ENCODE data around the gene PPP3CA.

The PPP3CA gene

DNA sequence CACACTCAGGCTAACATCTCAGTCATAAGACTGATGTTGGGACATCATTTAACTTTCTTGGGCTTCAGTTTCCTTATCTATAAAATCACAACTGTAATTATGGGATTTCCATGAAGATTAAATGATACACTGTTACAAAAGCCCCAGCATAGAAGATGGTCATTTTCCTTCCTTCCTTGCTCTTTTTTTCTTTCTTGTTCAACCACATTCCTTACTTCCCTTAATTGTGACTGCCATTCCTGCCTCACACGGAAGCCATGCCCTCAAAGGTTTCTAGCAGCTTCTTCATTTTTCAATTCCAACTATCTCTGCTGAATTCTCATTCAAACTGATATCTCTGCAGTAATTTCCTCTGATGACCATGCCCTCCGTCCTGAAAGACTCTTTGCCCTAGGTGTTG is 311.8 kb downstream of the PPP3CA start:
- no peak for DNase-seq (ENCODE audit: low spot score)
- Mint-ChIP-seq H3K4me3 (no peak overlapping the region), H3K9me3 (no peaks in the 10 kb centered on the region), H3K27ac (no peak overlapping the region), H3K27me3 (ENCODE audit: low read depth) (no peaks in the 10 kb centered on the region), H3K36me3 (ENCODE audit: low read depth) (peaks cover 11% of the 10 kb centered on the region), H3K4me1 (ENCODE audit: low read depth) (peaks cover 17% of the 10 kb centered on the region)

DNA sequence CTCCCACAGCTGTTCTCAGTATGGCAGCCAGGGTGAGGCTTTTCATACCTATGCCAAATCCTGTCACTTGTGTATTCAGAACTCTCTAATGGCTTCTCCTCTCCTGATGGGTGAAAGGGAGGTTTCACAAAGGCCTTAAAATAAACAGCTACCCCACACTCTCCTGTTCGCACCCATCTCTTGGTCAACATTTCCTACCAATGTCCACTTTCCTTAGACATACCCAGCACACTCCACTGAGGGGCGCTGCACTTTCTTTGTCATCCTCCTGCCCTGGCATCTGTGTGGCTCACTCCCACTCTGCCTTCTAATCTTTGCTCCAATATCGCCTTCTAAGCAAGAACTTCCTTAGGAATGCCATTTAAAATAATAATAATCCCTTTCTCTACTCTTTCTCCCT is 313.3 kb downstream of the PPP3CA start:
- H3K27ac Mint-ChIP-seq: no peak overlapping the region
- no peaks in the 10 kb centered on the region for H3K27me3 Mint-ChIP-seq (ENCODE audit: low read depth)
- no peaks in the 10 kb centered on the region for H3K9me3 Mint-ChIP-seq
- H3K4me3 Mint-ChIP-seq: no peak overlapping the region
- peaks cover 18% of the 10 kb centered on the region for H3K4me1 Mint-ChIP-seq (ENCODE audit: low read depth)
- no peak for DNase-seq (ENCODE audit: low spot score)
- peaks cover 12% of the 10 kb centered on the region for H3K36me3 Mint-ChIP-seq (ENCODE audit: low read depth)

DNA sequence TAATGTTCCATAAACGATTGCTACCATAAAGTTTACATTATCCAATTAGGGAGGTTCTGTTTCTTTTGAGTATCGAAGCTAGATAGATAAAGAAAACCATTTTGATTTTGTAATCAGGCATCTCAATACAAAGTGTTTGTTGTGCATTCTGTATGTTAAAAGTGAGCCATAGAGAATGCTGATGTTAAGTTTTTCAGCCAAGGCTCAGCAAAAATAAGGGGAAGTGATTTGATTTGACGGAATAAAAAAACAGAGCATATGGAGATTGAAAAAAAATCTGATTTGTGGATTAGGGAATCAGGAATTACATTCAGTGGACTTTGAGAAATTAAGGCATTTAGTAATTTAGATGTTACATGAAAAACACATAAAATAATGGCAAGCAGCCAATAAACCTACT is 314.8 kb downstream of the PPP3CA start:
- Mint-ChIP-seq H3K9me3 (no peaks in the 10 kb centered on the region), H3K27me3 (ENCODE audit: low read depth) (no peaks in the 10 kb centered on the region), H3K4me3 (no peak overlapping the region), H3K27ac (no peak overlapping the region), H3K4me1 (ENCODE audit: low read depth) (peaks cover 9% of the 10 kb centered on the region), H3K36me3 (ENCODE audit: low read depth) (peaks cover 9% of the 10 kb centered on the region)
- DNase-seq (ENCODE audit: low spot score): no peak

DNA sequence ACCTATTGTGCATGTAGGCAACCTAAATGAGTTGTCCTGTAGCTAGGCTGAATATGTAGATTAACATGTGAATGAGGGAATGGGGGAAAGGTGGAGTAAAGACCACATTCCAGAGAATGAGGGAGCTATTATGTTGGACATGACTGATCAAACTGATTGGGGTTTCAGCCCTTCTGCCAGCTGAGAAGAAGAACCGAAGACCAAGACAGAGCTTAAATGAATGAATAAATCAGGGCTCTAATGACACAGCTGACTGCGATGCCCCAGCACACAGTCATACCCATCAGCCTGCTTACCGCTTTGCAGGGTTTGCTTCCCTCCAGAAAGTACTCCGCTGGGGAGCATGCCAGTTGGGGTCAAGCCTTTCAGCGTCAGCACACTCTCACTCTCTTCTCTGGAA is 315.4 kb downstream of the PPP3CA start:
- Mint-ChIP-seq H3K4me3 (no peak overlapping the region), H3K27ac (no peak overlapping the region), H3K4me1 (ENCODE audit: low read depth) (peaks cover 8% of the 10 kb centered on the region), H3K27me3 (ENCODE audit: low read depth) (no peaks in the 10 kb centered on the region), H3K9me3 (no peaks in the 10 kb centered on the region), H3K36me3 (ENCODE audit: low read depth) (peaks cover 8% of the 10 kb centered on the region)
- DNase-seq (ENCODE audit: low spot score): no peak

DNA sequence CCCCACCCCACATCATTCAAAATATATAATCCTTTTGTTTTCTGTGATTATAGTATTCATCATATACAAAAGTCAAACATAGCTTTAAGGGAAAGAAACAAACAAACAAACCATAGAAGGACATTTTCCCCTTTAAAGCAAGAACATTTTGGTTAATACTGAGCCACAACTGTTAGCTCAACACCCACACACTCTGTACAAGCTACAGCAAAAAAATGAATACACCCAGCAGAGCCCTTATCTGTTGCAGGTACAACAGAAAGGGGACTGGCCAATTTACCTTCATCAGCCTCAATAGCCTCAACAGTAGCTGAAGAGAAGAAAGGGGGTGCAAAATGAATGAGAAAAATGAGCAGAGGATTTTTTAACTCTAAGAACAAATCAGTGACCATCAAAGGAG is 318.4 kb downstream of the PPP3CA start:
- peaks cover 5% of the 10 kb centered on the region for H3K4me1 Mint-ChIP-seq (ENCODE audit: low read depth)
- H3K27ac Mint-ChIP-seq: no peak overlapping the region

DNA sequence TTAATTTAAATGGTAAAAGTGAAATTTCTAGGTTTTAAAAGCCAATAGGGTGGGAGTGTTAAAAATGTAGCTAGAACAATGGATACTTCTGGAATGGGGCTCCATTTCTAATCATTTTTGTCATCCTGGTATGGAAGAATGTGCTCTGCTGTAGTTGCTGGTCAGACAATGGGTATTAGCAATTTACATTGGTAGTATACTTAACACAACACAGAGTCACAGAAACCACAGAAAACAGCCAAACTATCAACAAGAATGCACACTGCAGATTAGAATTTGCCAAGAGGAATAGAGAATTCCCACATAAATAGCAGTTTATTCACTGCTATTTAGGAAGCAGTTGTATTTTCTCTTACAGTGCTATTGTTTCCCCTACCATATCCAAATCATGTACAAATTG is 319.6 kb downstream of the PPP3CA start:
- peaks cover 21% of the 10 kb centered on the region for H3K36me3 Mint-ChIP-seq (ENCODE audit: low read depth)
- DNase-seq (ENCODE audit: low spot score): no peak
- H3K9me3 Mint-ChIP-seq: no peaks in the 10 kb centered on the region
- H3K4me1 Mint-ChIP-seq (ENCODE audit: low read depth): peaks cover 8% of the 10 kb centered on the region
- H3K27me3 Mint-ChIP-seq (ENCODE audit: low read depth): no peaks in the 10 kb centered on the region
- H3K4me3 Mint-ChIP-seq: no peak overlapping the region
- H3K27ac Mint-ChIP-seq: no peak overlapping the region

More for the DNA sequence above, 318.4 kb downstream of the PPP3CA start:
- H3K27me3 Mint-ChIP-seq (ENCODE audit: low read depth): no peaks in the 10 kb centered on the region
- H3K9me3 Mint-ChIP-seq: no peaks in the 10 kb centered on the region
- no peak overlapping the region for H3K4me3 Mint-ChIP-seq
- DNase-seq (ENCODE audit: low spot score): no peak
- H3K36me3 Mint-ChIP-seq (ENCODE audit: low read depth): peaks cover 16% of the 10 kb centered on the region

DNA sequence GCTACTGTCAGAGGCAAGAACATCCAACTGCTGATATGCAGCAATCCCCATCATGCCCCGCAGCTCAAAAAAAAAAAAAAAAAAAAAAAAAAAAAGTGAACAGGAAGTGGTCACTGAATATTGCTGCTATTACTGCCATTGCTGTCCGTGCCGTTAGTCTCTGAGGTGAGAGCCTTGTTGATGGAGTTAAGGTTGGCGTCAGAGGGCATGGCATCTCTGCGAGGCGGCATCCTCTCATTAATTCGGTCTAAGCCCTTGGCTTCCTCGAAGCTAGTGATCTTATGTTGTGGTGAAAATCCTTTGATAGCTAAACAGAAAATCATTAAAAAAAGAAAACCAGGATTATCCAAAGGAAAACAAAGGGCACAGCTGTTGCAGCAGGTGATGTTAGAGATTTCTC is 321.6 kb downstream of the PPP3CA start:
- Mint-ChIP-seq H3K4me3 (no peak overlapping the region), H3K27ac (no peak overlapping the region), H3K9me3 (no peaks in the 10 kb centered on the region), H3K36me3 (ENCODE audit: low read depth) (peaks cover 27% of the 10 kb centered on the region), H3K4me1 (ENCODE audit: low read depth) (peaks cover 26% of the 10 kb centered on the region), H3K27me3 (ENCODE audit: low read depth) (no peaks in the 10 kb centered on the region)
- no peak for DNase-seq (ENCODE audit: low spot score)

DNA sequence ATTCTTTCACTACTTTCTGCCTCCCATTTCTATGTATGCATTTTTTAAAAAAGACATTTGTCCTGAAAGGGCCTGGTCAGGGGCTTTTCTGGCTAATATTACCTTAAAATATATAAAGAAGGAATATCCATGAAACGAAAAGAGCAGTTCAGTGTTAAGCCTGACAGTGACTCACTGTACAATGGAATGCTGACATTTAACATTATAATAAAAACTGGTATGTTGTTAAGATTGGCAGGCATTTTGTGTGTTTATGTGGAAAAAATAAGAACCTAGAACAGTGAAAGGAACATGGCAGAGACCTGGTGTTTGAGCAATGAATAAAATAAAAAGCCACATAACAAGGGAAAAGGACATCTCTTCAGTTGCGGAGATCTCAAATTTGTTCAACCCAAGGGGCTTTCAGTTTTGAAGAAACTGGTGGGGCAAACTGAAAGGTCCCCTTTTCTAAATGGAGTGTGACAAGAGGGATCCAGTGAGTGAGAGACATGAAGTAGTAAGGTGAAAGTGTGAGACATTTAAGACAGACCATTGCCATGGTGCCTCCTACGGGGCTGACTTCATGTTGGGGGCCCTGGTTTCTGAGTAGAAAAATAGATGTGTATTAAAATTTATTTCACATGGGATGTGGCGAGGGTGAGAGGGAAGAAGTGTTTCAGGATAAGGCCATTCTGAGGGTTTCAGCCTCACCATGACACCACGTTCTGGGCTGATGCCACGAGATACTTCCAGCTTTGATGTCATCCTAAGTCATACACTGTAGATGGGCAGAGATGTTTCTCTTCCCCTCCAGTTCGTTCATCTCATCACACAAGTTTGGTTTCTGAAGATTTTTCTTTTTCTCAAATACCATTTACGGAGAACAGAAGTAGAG is 324.9 kb downstream of the PPP3CA start:
- Mint-ChIP-seq H3K27ac (no peak overlapping the region), H3K4me3 (no peak overlapping the region), H3K9me3 (no peaks in the 10 kb centered on the region), H3K36me3 (ENCODE audit: low read depth) (peaks cover 28% of the 10 kb centered on the region), H3K27me3 (ENCODE audit: low read depth) (no peaks in the 10 kb centered on the region), H3K4me1 (ENCODE audit: low read depth) (peaks cover 51% of the 10 kb centered on the region)
- DNase-seq (ENCODE audit: low spot score): peak; percentile 28

DNA sequence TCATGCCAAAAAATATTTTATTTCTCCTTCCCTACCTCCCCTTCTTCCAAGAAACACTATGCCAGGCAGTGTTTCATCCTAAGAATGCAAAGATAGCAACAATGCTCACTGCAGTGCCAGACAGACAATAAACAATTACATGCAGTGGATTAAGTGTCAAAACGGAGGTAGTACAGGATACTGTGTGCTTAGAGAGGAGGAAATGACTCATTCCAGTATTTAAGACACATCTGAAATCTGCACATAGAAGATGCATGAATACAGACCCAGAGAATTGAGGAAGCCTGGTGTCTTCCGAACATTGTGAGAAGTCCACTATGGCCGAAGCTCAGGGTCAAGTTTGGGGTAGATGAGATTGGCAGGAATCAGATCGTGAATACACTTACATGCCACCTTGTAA is 326.4 kb downstream of the PPP3CA start:
- Mint-ChIP-seq H3K4me3 (peak overlapping the region; percentile 67), H3K27ac (peak overlapping the region; percentile 95), H3K27me3 (ENCODE audit: low read depth) (no peaks in the 10 kb centered on the region), H3K36me3 (ENCODE audit: low read depth) (peaks cover 26% of the 10 kb centered on the region), H3K4me1 (ENCODE audit: low read depth) (peaks cover 62% of the 10 kb centered on the region), H3K9me3 (no peaks in the 10 kb centered on the region)
- DNase-seq (ENCODE audit: low spot score): no peak

DNA sequence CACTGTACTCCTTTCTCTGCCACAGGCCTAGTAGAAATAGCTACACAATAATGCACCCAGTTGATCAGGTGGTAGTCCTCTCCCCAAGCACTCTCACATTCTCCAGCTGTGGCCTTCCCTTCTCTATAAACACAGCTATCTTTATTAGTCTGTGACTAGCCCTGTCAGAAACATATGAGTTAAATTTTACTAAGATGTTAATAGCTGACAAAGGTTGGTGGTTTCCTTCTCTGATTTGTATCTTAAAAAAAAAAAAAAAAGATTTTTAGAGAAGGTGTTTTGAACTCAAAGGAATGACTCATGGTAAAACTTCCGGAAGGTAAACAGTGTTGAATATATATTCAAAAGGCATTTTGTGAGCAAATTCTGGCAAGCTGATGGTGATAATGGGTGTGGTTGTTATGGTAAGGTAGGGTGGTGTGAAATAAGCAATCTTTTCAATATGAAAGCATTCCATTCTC is 327.4 kb downstream of the PPP3CA start:
- H3K27ac Mint-ChIP-seq: peak overlapping the region; percentile 95
- peak; percentile 40 for DNase-seq (ENCODE audit: low spot score)
- H3K36me3 Mint-ChIP-seq (ENCODE audit: low read depth): peaks cover 23% of the 10 kb centered on the region
- H3K4me3 Mint-ChIP-seq: peak overlapping the region; percentile 67
- no peaks in the 10 kb centered on the region for H3K27me3 Mint-ChIP-seq (ENCODE audit: low read depth)
- no peaks in the 10 kb centered on the region for H3K9me3 Mint-ChIP-seq
- H3K4me1 Mint-ChIP-seq (ENCODE audit: low read depth): peaks cover 62% of the 10 kb centered on the region

DNA sequence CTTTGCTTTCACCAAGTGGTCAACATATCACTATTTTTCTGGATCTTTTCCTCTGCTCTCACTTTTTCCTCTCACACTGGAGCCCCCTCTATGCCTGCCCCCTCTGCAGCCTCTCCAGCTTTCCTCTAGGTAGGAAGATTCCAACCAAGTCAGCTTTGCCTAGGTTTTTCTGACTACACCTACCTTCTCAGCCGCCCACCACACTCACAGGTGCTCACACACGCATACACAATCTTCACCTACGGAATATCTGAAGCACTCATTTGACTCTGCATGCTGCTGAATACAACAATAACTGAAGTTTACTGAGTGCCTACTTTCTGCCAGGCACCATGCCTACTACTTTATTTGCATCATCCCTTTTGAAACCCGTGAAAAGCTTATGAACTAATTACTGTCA is 328.0 kb downstream of the PPP3CA start:
- H3K9me3 Mint-ChIP-seq: no peaks in the 10 kb centered on the region
- H3K4me1 Mint-ChIP-seq (ENCODE audit: low read depth): peaks cover 62% of the 10 kb centered on the region
- H3K27me3 Mint-ChIP-seq (ENCODE audit: low read depth): no peaks in the 10 kb centered on the region
- no peak for DNase-seq (ENCODE audit: low spot score)
- H3K4me3 Mint-ChIP-seq: peak overlapping the region; percentile 67
- H3K36me3 Mint-ChIP-seq (ENCODE audit: low read depth): peaks cover 23% of the 10 kb centered on the region
- H3K27ac Mint-ChIP-seq: peak overlapping the region; percentile 95

DNA sequence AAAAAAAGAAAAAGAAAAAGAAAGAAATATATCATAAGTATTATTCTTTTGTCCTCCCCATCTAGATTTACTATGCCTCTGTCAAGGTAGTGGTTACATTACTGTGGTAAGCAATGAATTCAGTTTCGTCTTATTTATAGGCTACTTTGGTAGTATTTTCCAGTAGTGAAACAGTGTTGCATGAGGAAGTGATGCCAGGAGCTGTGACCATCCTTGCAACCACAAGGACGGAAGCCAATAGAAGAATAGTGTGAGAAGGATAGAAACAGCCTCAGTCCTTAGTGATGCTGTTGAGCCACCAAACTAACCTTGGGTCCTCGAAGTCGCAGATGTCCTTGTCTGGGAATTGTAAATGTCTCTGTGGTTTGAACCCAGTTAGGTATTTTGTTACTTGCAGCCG is 328.5 kb downstream of the PPP3CA start:
- Mint-ChIP-seq H3K27me3 (ENCODE audit: low read depth) (no peaks in the 10 kb centered on the region), H3K9me3 (no peaks in the 10 kb centered on the region), H3K4me1 (ENCODE audit: low read depth) (peaks cover 62% of the 10 kb centered on the region), H3K4me3 (peak overlapping the region; percentile 67), H3K27ac (peak overlapping the region; percentile 95), H3K36me3 (ENCODE audit: low read depth) (peaks cover 23% of the 10 kb centered on the region)
- no peak for DNase-seq (ENCODE audit: low spot score)

DNA sequence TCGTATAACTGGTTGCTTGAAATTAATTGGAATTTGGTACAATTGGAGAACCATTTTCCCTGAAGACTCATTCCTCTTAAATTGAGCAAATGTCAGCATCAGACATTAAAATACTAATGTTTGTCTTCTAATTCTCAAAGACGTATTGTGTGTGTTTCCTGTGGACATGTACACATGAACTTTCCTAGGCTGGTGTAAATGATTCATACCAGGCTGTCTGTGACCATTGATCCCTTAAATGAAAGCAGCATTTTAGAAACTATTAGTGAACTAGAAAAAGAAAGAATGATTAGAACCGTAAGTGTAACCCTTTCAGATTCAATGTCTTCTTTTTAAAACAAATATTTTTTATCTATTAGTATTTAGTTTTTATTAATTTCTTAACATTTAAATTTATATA is 332.9 kb downstream of the PPP3CA start:
- H3K4me3 Mint-ChIP-seq: no peak overlapping the region
- DNase-seq (ENCODE audit: low spot score): no peak
- H3K9me3 Mint-ChIP-seq: no peaks in the 10 kb centered on the region
- H3K36me3 Mint-ChIP-seq (ENCODE audit: low read depth): peaks cover 9% of the 10 kb centered on the region
- H3K27me3 Mint-ChIP-seq (ENCODE audit: low read depth): peaks cover 3% of the 10 kb centered on the region
- H3K27ac Mint-ChIP-seq: no peak overlapping the region
- H3K4me1 Mint-ChIP-seq (ENCODE audit: low read depth): peaks cover 42% of the 10 kb centered on the region

DNA sequence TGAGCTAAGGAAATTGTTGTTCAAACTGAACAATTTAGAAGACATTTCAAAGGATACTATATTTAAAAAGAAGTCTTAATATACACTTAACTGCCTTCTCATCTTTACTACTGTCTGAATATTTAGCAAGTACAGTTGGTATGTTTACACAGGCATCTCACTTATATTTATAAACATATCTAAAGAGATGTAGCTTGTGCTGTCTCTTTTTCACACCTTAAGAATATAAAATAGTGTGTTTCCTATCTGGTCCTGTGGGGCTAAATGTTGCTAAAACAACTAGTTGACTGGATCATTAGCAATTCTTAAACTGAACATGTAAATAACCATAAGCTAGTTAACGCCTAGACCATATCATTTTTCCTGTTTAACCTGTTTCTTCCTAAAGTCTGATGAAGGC is 336.3 kb downstream of the PPP3CA start:
- H3K36me3 Mint-ChIP-seq (ENCODE audit: low read depth): peaks cover 2% of the 10 kb centered on the region
- no peaks in the 10 kb centered on the region for H3K9me3 Mint-ChIP-seq
- peaks cover 20% of the 10 kb centered on the region for H3K4me1 Mint-ChIP-seq (ENCODE audit: low read depth)
- DNase-seq (ENCODE audit: low spot score): no peak
- H3K4me3 Mint-ChIP-seq: no peak overlapping the region
- peaks cover 3% of the 10 kb centered on the region for H3K27me3 Mint-ChIP-seq (ENCODE audit: low read depth)
- H3K27ac Mint-ChIP-seq: no peak overlapping the region

DNA sequence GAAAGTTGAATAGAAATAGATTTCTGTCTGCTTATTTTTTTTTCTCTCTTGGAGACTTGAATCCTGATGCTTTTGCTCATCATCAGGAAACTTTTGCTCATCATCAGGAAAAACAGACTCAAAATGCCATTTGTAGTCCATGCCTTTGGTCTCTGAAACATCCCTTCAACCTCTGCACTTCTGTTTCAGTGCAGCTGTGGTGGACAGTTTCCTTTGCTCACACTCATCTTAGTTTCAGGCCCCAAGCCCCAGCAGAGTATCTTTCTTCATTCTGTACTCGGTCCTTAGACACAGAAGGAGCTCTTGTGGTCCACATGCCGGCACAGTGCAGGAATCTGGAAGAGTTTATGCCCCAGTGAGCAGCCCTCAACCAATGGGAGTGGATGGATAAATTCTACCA is 337.9 kb downstream of the PPP3CA start:
- H3K4me3 Mint-ChIP-seq: peak overlapping the region; percentile 24
- DNase-seq (ENCODE audit: low spot score): no peak
- H3K36me3 Mint-ChIP-seq (ENCODE audit: low read depth): no peaks in the 10 kb centered on the region
- H3K9me3 Mint-ChIP-seq: no peaks in the 10 kb centered on the region
- peaks cover 3% of the 10 kb centered on the region for H3K27me3 Mint-ChIP-seq (ENCODE audit: low read depth)
- H3K4me1 Mint-ChIP-seq (ENCODE audit: low read depth): peaks cover 18% of the 10 kb centered on the region
- H3K27ac Mint-ChIP-seq: no peak overlapping the region

Data from T-helper 2 cell treated with Interferon-gamma antibody and Interleukin-4, amounts not matched to agents 5 μg/mL and 100 μg/mL, for 36 hours (primary cell).